Measurements from ENCODE around the gene PI4KB.
"Not testable (repeated sequence)": the region's sequence is repeated elsewhere in the genome, so short reads cannot be mapped to it uniquely, and the experiment has no call there.

Gene PI4KB

GRCh38 chr1:151327223-151327902 is at the start of gene PI4KB:
Gene PI4KB (minus strand): TSS chr1:151327416. CDS start chr1:151316481, 10,935 bp downstream.
- peak; percentile 92 for DNase-seq

- no peak for DNase-seq
Observed at GRCh38 chr1:151373196-151373595, 46.0 kb upstream of the PI4KB start.

- DNase-seq: no peak
Observed at GRCh38 chr1:151372058-151372934, 45.1 kb upstream of the PI4KB start, which contains the start of gene SELENBP1. Gene SELENBP1 (minus strand): TSS chr1:151372705. CDS start chr1:151372641, 64 bp downstream.

- no peak for DNase-seq
Observed at GRCh38 chr1:151371370-151372057, 44.3 kb upstream of the PI4KB start.

GRCh38 chr1:151370211-151370911 is 43.1 kb upstream of the PI4KB start:
- no peak for DNase-seq

GRCh38 chr1:151369621-151370048 is 42.4 kb upstream of the PI4KB start:
- DNase-seq: no peak

GRCh38 chr1:151369302-151369610 is 42.0 kb upstream of the PI4KB start:
- no peak for DNase-seq

GRCh38 chr1:151368393-151369301 is 41.4 kb upstream of the PI4KB start:
- no peak for DNase-seq

- no peak for DNase-seq
Observed at GRCh38 chr1:151367658-151368392, 40.6 kb upstream of the PI4KB start.

- DNase-seq: no peak
Observed at GRCh38 chr1:151364996-151365395, 37.8 kb upstream of the PI4KB start.

- DNase-seq: no peak
Observed at GRCh38 chr1:151362308-151363155, 35.3 kb upstream of the PI4KB start.

- DNase-seq: no peak
Observed at GRCh38 chr1:151361883-151362282, 34.7 kb upstream of the PI4KB start.

GRCh38 chr1:151356696-151357095 is 29.5 kb upstream of the PI4KB start:
- DNase-seq: no peak

GRCh38 chr1:151352021-151352718 is 25.0 kb upstream of the PI4KB start:
- no peak for DNase-seq

GRCh38 chr1:151350323-151350722 is 23.1 kb upstream of the PI4KB start:
- DNase-seq: not testable (repeated sequence)

GRCh38 chr1:151347523-151348246 is 20.5 kb upstream of the PI4KB start:
- no peak for DNase-seq

GRCh38 chr1:151346769-151347522 is 19.7 kb upstream of the PI4KB start, which contains the start of gene RFX5:
Gene RFX5 (minus strand): TSS chr1:151347252. CDS start chr1:151346320, 932 bp downstream.
- peak; percentile 94 for DNase-seq
